HG02943 (cell line): ENCODE measurements around the gene KIR2DL3.
"Not testable (repeated sequence)": the region's sequence is repeated elsewhere in the genome, so short reads cannot be mapped to it uniquely, and the experiment has no call there.

Source experiments
- ATAC-seq: cut with Tn5 transposase; IDR thresholded peaks from one replicate; pipeline ENCODE4 v1.9.1; 2021; ENCODE audit warnings: mild to moderate bottlenecking, low read depth, moderate library complexity; ENCODE audit not compliant: unreplicated experiment

Gene KIR2DL3

GRCh38 chr19:54738306-54738705 is at the start of gene KIR2DL3:
Gene KIR2DL3 (plus strand): TSS chr19:54738513. CDS start chr19:54738546, 33 bp downstream.
- not testable (repeated sequence) for ATAC-seq

GRCh38 chr19:54691582-54692297 is 46.6 kb upstream of the KIR2DL3 start:
- no peak for ATAC-seq

GRCh38 chr19:54692298-54692615 is 46.1 kb upstream of the KIR2DL3 start:
- ATAC-seq = no peak

GRCh38 chr19:54694648-54695047 is 43.7 kb upstream of the KIR2DL3 start:
- no peak for ATAC-seq

- no peak for ATAC-seq
These were observed 42.2 kb upstream of the KIR2DL3 start for GRCh38 chr19:54696117-54696548.

GRCh38 chr19:54696766-54697165 is 41.5 kb upstream of the KIR2DL3 start:
- ATAC-seq = no peak

- ATAC-seq = not testable (repeated sequence)
These were observed 40.6 kb upstream of the KIR2DL3 start for GRCh38 chr19:54697716-54698115.

- ATAC-seq = no peak
These were observed 33.4 kb upstream of the KIR2DL3 start for GRCh38 chr19:54704928-54705327.

GRCh38 chr19:54707962-54708361 is 30.4 kb upstream of the KIR2DL3 start:
- no peak for ATAC-seq

GRCh38 chr19:54708781-54709180 is 29.5 kb upstream of the KIR2DL3 start:
- ATAC-seq = no peak

- ATAC-seq = no peak
These were observed 28.9 kb upstream of the KIR2DL3 start for GRCh38 chr19:54709212-54709948.

- ATAC-seq = not testable (repeated sequence)
These were observed 28.4 kb upstream of the KIR2DL3 start for GRCh38 chr19:54709956-54710355.

GRCh38 chr19:54724142-54724541 is 14.2 kb upstream of the KIR2DL3 start, which contains the start of gene KIR3DL3:
Gene KIR3DL3 (plus strand): TSS chr19:54724442. CDS start chr19:54724497, 55 bp downstream.
- no peak for ATAC-seq

GRCh38 chr19:54724644-54725043 is 13.7 kb upstream of the KIR2DL3 start:
- ATAC-seq = no peak

- ATAC-seq = no peak
These were observed 13.0 kb upstream of the KIR2DL3 start for GRCh38 chr19:54725321-54725720.

- no peak for ATAC-seq
These were observed 10.8 kb upstream of the KIR2DL3 start for GRCh38 chr19:54727562-54727961.

- no peak for ATAC-seq
These were observed 10.1 kb upstream of the KIR2DL3 start for GRCh38 chr19:54728167-54728566.

- ATAC-seq = no peak
These were observed 8.7 kb upstream of the KIR2DL3 start for GRCh38 chr19:54729416-54730188.

- ATAC-seq = no peak
These were observed 7.1 kb upstream of the KIR2DL3 start for GRCh38 chr19:54731191-54731590.

- ATAC-seq = no peak
These were observed 402 bp downstream of the KIR2DL3 start for GRCh38 chr19:54738715-54739114.
